Measurements from ENCODE around the gene AGAP1.

GRCh38 chr2:235896061-235896460, 402.2 kb downstream of the AGAP1 start:
- no peak for TF ChIP-seq CTCF (IDR thresholded peaks at IDR 0.05)
- TF ChIP-seq POLR2A (IDR thresholded peaks at IDR 0.05), result no peak

Measured in uterus (tissue), 2 donors.